ENCODE data around the gene PAK5.

PAK5 gene

GRCh38 chr20:9516234-9516871, 322.5 kb downstream of the PAK5 start:
- no peak overlapping the region for H3K4me3 ChIP-seq (ENCODE audit: control insufficient read depth, low read depth, low read length)
- no peak for TF ChIP-seq CTCF (conservative IDR thresholded peaks at IDR 0.05; ENCODE audit: control insufficient read depth, insufficient read depth, low read depth, low read length)
- DNase-seq (ENCODE audit: low read depth), result peak; percentile 17

GRCh38 chr20:9515741-9516233, 323.1 kb downstream of the PAK5 start:
- H3K4me3 ChIP-seq (ENCODE audit: control insufficient read depth, low read depth, low read length), result no peak overlapping the region

GRCh38 chr20:9515214-9515585, 323.7 kb downstream of the PAK5 start:
- no peak overlapping the region for H3K4me3 ChIP-seq (ENCODE audit: control insufficient read depth, low read depth, low read length)
- TF ChIP-seq CTCF (conservative IDR thresholded peaks at IDR 0.05; ENCODE audit: control insufficient read depth, insufficient read depth, low read depth, low read length), result no peak
- no peak for DNase-seq (ENCODE audit: low read depth)

More at GRCh38 chr20:9515741-9516233, 323.1 kb downstream of the PAK5 start:
- no peak for TF ChIP-seq CTCF (conservative IDR thresholded peaks at IDR 0.05; ENCODE audit: control insufficient read depth, insufficient read depth, low read depth, low read length)
- DNase-seq (ENCODE audit: low read depth), result no peak

GRCh38 chr20:9514461-9515213, 324.2 kb downstream of the PAK5 start, which contains the start of gene LAMP5:
Gene LAMP5, plus strand, starts transcription at chr20:9514590. Its CDS starts 263 bp downstream, at chr20:9514853.
- no peak within 1 kb of the TSS for H3K4me3 ChIP-seq (ENCODE audit: control insufficient read depth, low read depth, low read length)
- DNase-seq (ENCODE audit: low read depth), result peak; percentile 19

GRCh38 chr20:9514072-9514460, 324.8 kb downstream of the PAK5 start:
- no peak overlapping the region for H3K4me3 ChIP-seq (ENCODE audit: control insufficient read depth, low read depth, low read length)
- no peak for DNase-seq (ENCODE audit: low read depth)
- no peak for TF ChIP-seq CTCF (conservative IDR thresholded peaks at IDR 0.05; ENCODE audit: control insufficient read depth, insufficient read depth, low read depth, low read length)

More at GRCh38 chr20:9514461-9515213, 324.2 kb downstream of the PAK5 start, which contains the start of gene LAMP5:
- TF ChIP-seq CTCF (conservative IDR thresholded peaks at IDR 0.05; ENCODE audit: control insufficient read depth, insufficient read depth, low read depth, low read length), result no peak

GRCh38 chr20:9510911-9511310, 328.0 kb downstream of the PAK5 start:
- H3K4me3 ChIP-seq (ENCODE audit: control insufficient read depth, low read depth, low read length), result no peak overlapping the region
- no peak for DNase-seq (ENCODE audit: low read depth)
- no peak for TF ChIP-seq CTCF (conservative IDR thresholded peaks at IDR 0.05; ENCODE audit: control insufficient read depth, insufficient read depth, low read depth, low read length)

Measured in fibroblast of mammary gland (primary cell).